Medulla oblongata (tissue), 1 donor: ENCODE data around the gene MRFAP1L1.
"Not testable (repeated sequence)": the region's sequence is repeated elsewhere in the genome, so short reads cannot be mapped to it uniquely, and the experiment has no call there.

Experiments
- DNase-seq: peaks from one replicate; pipeline ENCODE4 v3.0.0-alpha.2; 2015; ENCODE audit errors: extremely low spot score

Gene MRFAP1L1

GRCh38 chr4:6688879-6689505, 20.7 kb downstream of the MRFAP1L1 start:
- no peak for DNase-seq

GRCh38 chr4:6687947-6688878, 21.5 kb downstream of the MRFAP1L1 start:
- no peak for DNase-seq

GRCh38 chr4:6686104-6686787, 23.4 kb downstream of the MRFAP1L1 start:
- DNase-seq, result no peak

GRCh38 chr4:6684656-6685055, 25.0 kb downstream of the MRFAP1L1 start:
- DNase-seq, result no peak

- DNase-seq, result no peak
These were observed 26.6 kb downstream of the MRFAP1L1 start for GRCh38 chr4:6682862-6683590.

- DNase-seq, result no peak
These were observed 28.5 kb downstream of the MRFAP1L1 start for GRCh38 chr4:6681191-6681590.

GRCh38 chr4:6680372-6681034, 29.2 kb downstream of the MRFAP1L1 start:
- DNase-seq, result no peak

GRCh38 chr4:6676722-6677558, 32.7 kb downstream of the MRFAP1L1 start:
- DNase-seq, result no peak

- DNase-seq, result peak; percentile 19
These were observed 35.0 kb downstream of the MRFAP1L1 start for GRCh38 chr4:6674500-6675149.

GRCh38 chr4:6673660-6674499, 35.8 kb downstream of the MRFAP1L1 start:
- peak; percentile 96 for DNase-seq

GRCh38 chr4:6673191-6673659, 36.4 kb downstream of the MRFAP1L1 start:
- DNase-seq, result not testable (repeated sequence)

- DNase-seq, result not testable (repeated sequence)
These were observed 37.0 kb downstream of the MRFAP1L1 start for GRCh38 chr4:6672541-6673190.

- no peak for DNase-seq
These were observed 37.5 kb downstream of the MRFAP1L1 start for GRCh38 chr4:6672131-6672530.

- no peak for DNase-seq
These were observed 38.0 kb downstream of the MRFAP1L1 start for GRCh38 chr4:6671648-6672047.

GRCh38 chr4:6668391-6668790, 41.3 kb downstream of the MRFAP1L1 start:
- no peak for DNase-seq

GRCh38 chr4:6665320-6665654, 44.4 kb downstream of the MRFAP1L1 start:
- DNase-seq, result no peak

GRCh38 chr4:6663596-6664393, 45.9 kb downstream of the MRFAP1L1 start:
- no peak for DNase-seq
